Fibroblast of mammary gland (primary cell): ENCODE results near the gene CPED1.
"Not testable (repeated sequence)": the region's sequence is repeated elsewhere in the genome, so short reads cannot be mapped to it uniquely, and the experiment has no call there.

Experiments
- DNase-seq: peaks from one replicate; pipeline ENCODE4 v3.0.0-alpha.2; 2010; ENCODE audit warnings: low read depth
- H3K4me3 ChIP-seq: 2 replicates; pipeline ENCODE4 v1.5.1; 2011; ENCODE audit warnings: low read depth, mild to moderate bottlenecking, low read length, moderate library complexity; ENCODE audit not compliant: control insufficient read depth
- CTCF ChIP-seq: conservative IDR thresholded peaks from 2 replicates; pipeline ENCODE4 v1.5.1; 2011; ENCODE audit warnings: low read depth, low read length, inconsistent platforms; ENCODE audit not compliant: control insufficient read depth, insufficient read depth

CPED1 gene

GRCh38 chr7:120973849-120974248 is 14.7 kb upstream of the CPED1 start:
- no peak overlapping the region for H3K4me3 ChIP-seq
- no peak for TF ChIP-seq CTCF
- peak; percentile 44 for DNase-seq

GRCh38 chr7:120979765-120980499 is 8.6 kb upstream of the CPED1 start:
- peak; percentile 38 for DNase-seq
- TF ChIP-seq CTCF = no peak

GRCh38 chr7:120981117-120981516 is 7.4 kb upstream of the CPED1 start:
- TF ChIP-seq CTCF = no peak
- no peak overlapping the region for H3K4me3 ChIP-seq
- no peak for DNase-seq

More at GRCh38 chr7:120979765-120980499, 8.6 kb upstream of the CPED1 start:
- H3K4me3 ChIP-seq = no peak overlapping the region

- peak; percentile 85 for DNase-seq
- peak; percentile 20 for TF ChIP-seq CTCF
- H3K4me3 ChIP-seq = no peak overlapping the region
Observed at GRCh38 chr7:120981888-120982615, 6.5 kb upstream of the CPED1 start.

- DNase-seq, H3K4me3 ChIP-seq: not testable (repeated sequence)
Observed at GRCh38 chr7:120983592-120983991, 4.9 kb upstream of the CPED1 start.

- no peak for DNase-seq
- no peak overlapping the region for H3K4me3 ChIP-seq
- TF ChIP-seq CTCF = no peak
Observed at GRCh38 chr7:120984406-120984805, 4.1 kb upstream of the CPED1 start.

GRCh38 chr7:120985130-120985758 is 3.3 kb upstream of the CPED1 start:
- H3K4me3 ChIP-seq = no peak overlapping the region
- DNase-seq = no peak
- no peak for TF ChIP-seq CTCF
